Loucy (cell line): ENCODE results near the gene MAP1B.

Experiments
- H2AFZ ChIP-seq: fragments of 200-600 bp; sonication (generic); 2 replicates; pipeline ENCODE4 v1.6.0; 2016; ENCODE audit warnings: antibody characterized with exemption, mild to moderate bottlenecking, low read length, moderate library complexity
- H3F3A ChIP-seq: fragments of 200-600 bp; 2 replicates; pipeline ENCODE4 v1.6.0; 2016; ENCODE audit warnings: antibody characterized with exemption, low read depth, mild to moderate bottlenecking
- H3K27me3 ChIP-seq: fragments of 200-600 bp; sonication (generic); 2 replicates; pipeline ENCODE4 v1.6.1; 2014; ENCODE audit warnings: low read length, mild to moderate bottlenecking; ENCODE audit not compliant: insufficient read depth, poor library complexity, severe bottlenecking
- H3K36me3 ChIP-seq: fragments of 200-600 bp; sonication (generic); 2 replicates; pipeline ENCODE4 v1.6.1; 2016; ENCODE audit warnings: low read length; ENCODE audit not compliant: insufficient read depth
- H3K4me1 ChIP-seq: fragments of 200-600 bp; sonication (generic); 2 replicates; pipeline ENCODE4 v1.5.1; 2014; ENCODE audit warnings: low read length, mild to moderate bottlenecking; ENCODE audit not compliant: insufficient read depth, poor library complexity, severe bottlenecking
- H3K4me2 ChIP-seq: fragments of 200-600 bp; sonication (generic); 2 replicates; pipeline ENCODE4 v1.6.0; 2014; ENCODE audit warnings: antibody characterized with exemption, low read length, low read depth, mild to moderate bottlenecking; ENCODE audit not compliant: poor library complexity, severe bottlenecking
- H3K4me3 ChIP-seq: fragments of 200-600 bp; sonication (generic); 2 replicates; pipeline ENCODE4 v1.5.1; 2014; ENCODE audit warnings: low read length, mild to moderate bottlenecking, mixed read lengths; ENCODE audit not compliant: poor library complexity, severe bottlenecking
- H3K79me2 ChIP-seq: fragments of 200-600 bp; sonication (generic); 2 replicates; pipeline ENCODE4 v1.6.1; 2014; ENCODE audit warnings: low read length; ENCODE audit not compliant: insufficient read depth
- H3K9ac ChIP-seq: fragments of 200-600 bp; sonication (generic); 2 replicates; pipeline ENCODE4 v1.6.0; 2014; ENCODE audit warnings: mild to moderate bottlenecking, low read depth, low read length, moderate library complexity; ENCODE audit not compliant: poor library complexity, severe bottlenecking
- H3K9me2 ChIP-seq: fragments of 200-600 bp; sonication (generic); replicated peaks from 2 replicates; pipeline ENCODE4 v1.6.1; 2016; ENCODE audit warnings: low read depth, low read length, mixed read lengths
- H3K9me3 ChIP-seq: fragments of 200-600 bp; sonication (generic); 2 replicates; pipeline ENCODE4 v1.6.1; 2014; ENCODE audit warnings: mild to moderate bottlenecking, antibody characterized with exemption, low read length, low read depth; ENCODE audit not compliant: insufficient read depth
- H4K20me1 ChIP-seq: fragments of 200-600 bp; sonication (generic); 2 replicates; pipeline ENCODE4 v1.6.0; 2014; ENCODE audit warnings: antibody characterized with exemption, low read length, mild to moderate bottlenecking; ENCODE audit not compliant: insufficient read depth, poor library complexity, severe bottlenecking
- EZH2phosphoT487 ChIP-seq: fragments of 200-600 bp; IDR thresholded peaks from 2 replicates; pipeline ENCODE4 v1.6.1; 2018; ENCODE audit warnings: antibody characterized with exemption, mild to moderate bottlenecking, moderate library complexity, borderline replicate concordance
- TF ChIP-seq, protein P1 (sequence below): fragments of 200-600 bp; sonication (generic); conservative IDR thresholded peaks from 2 replicates; pipeline ENCODE4 v1.5.1; 2014; ENCODE audit warnings: mild to moderate bottlenecking, antibody characterized with exemption, low read length

MAP1B gene

DNA sequence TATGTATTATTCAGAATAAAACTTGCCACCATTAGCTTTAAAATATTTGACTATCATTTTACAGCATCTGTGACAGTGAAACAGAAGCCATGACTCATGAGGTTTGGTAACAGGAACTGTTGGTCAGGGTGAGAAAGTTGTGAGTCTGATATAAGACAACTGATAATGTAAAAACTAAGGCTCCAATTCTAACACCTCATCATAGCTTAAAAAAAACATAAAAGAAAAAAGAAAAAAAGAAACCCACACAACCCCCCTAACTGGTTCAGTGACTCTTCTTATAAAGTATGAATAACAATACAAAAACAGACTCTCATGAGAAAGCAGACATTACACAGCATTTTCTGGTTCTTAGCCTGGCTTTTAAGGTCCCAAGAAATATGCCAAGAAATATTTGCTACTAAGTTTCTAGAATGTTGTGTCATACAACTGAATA is 127.0 kb downstream of the MAP1B start:
- Histone ChIP-seq H3K4me3 (peak overlapping the region; percentile 2), H3K27me3 (no peaks in the 10 kb centered on the region), H3K36me3 (peaks cover 39% of the 10 kb centered on the region; the same call in 1 of the 2 replicates), H3K9me3 (no peaks in the 10 kb centered on the region), H3K9ac (no peak overlapping the region), H3K4me1 (peaks cover 36% of the 10 kb centered on the region), H2AFZ (no peak overlapping the region), H3K79me2 (no peaks in the 10 kb centered on the region), H3F3A (0 out of 2 replicates have a peak, but pooled peaks cover 3% of the 10 kb centered on the region), H3K9me2 (no peaks in the 10 kb centered on the region), H3K4me2 (peak overlapping the region; percentile 35), H4K20me1 (peaks cover 59% of the 10 kb centered on the region)
- TF ChIP-seq, protein P1, sequence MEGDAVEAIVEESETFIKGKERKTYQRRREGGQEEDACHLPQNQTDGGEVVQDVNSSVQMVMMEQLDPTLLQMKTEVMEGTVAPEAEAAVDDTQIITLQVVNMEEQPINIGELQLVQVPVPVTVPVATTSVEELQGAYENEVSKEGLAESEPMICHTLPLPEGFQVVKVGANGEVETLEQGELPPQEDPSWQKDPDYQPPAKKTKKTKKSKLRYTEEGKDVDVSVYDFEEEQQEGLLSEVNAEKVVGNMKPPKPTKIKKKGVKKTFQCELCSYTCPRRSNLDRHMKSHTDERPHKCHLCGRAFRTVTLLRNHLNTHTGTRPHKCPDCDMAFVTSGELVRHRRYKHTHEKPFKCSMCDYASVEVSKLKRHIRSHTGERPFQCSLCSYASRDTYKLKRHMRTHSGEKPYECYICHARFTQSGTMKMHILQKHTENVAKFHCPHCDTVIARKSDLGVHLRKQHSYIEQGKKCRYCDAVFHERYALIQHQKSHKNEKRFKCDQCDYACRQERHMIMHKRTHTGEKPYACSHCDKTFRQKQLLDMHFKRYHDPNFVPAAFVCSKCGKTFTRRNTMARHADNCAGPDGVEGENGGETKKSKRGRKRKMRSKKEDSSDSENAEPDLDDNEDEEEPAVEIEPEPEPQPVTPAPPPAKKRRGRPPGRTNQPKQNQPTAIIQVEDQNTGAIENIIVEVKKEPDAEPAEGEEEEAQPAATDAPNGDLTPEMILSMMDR: no peak
- TF ChIP-seq EZH2phosphoT487: no peak

DNA sequence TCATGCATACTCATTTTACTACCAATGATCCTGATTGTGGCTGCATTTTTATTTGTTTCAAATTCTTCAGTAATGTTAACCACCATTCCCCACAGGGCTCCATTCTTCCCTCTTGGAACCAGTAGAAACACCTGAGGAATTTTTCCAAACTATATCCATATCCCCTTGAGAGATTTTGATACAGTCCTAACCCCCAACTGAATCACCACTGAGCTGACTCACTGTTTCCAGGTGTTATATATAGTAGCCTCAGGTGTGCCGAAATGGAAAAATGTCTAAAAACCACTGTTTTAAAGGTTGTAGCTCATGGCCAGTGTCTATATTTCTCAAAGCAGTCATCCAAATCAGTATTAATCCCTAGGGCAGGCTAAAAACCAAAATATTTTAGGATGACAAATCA is 127.6 kb downstream of the MAP1B start:
- TF ChIP-seq, protein P1: no peak
- TF ChIP-seq EZH2phosphoT487: no peak
- Histone ChIP-seq H3K9me3 (no peaks in the 10 kb centered on the region), H3F3A (0 out of 2 replicates have a peak, but pooled peaks cover 3% of the 10 kb centered on the region), H3K4me2 (peak overlapping the region; percentile 35), H3K4me1 (peaks cover 32% of the 10 kb centered on the region), H4K20me1 (peaks cover 55% of the 10 kb centered on the region), H3K36me3 (peaks cover 39% of the 10 kb centered on the region; the same call in 1 of the 2 replicates), H3K27me3 (no peaks in the 10 kb centered on the region), H3K9ac (no peak overlapping the region), H3K79me2 (no peaks in the 10 kb centered on the region), H3K9me2 (no peaks in the 10 kb centered on the region), H3K4me3 (peak overlapping the region; percentile 2), H2AFZ (no peak overlapping the region)

DNA sequence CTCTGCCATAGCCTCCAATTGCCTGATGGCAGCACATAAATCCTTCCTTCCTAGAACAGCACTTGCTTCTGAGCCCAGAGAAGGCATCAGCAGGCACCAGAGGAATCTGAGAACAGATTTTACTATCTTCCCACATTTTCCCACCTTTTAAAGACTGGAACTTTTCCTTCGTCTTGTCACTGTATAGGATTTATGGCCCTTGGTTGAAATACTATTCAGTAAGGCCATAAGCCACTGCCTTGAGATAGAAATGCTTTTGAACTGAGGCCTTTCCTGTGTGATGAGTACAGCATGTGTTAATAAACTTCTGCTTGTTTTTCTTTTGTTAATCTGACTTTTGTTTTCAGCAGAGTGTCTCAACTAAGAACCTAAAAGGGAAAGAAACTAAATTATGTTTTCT is 128.4 kb downstream of the MAP1B start:
- peaks cover 46% of the 10 kb centered on the region for H4K20me1 ChIP-seq
- peaks cover 32% of the 10 kb centered on the region for H3K4me1 ChIP-seq

More for the DNA sequence above, 128.4 kb downstream of the MAP1B start:
- H3K79me2 ChIP-seq: no peaks in the 10 kb centered on the region
- 0 out of 2 replicates have a peak, but pooled peaks cover 3% of the 10 kb centered on the region for H3F3A ChIP-seq
- H3K4me2 ChIP-seq: no peak overlapping the region
- H2AFZ ChIP-seq: no peak overlapping the region
- no peaks in the 10 kb centered on the region for H3K9me2 ChIP-seq
- H3K4me3 ChIP-seq: no peak overlapping the region
- no peaks in the 10 kb centered on the region for H3K9me3 ChIP-seq
- TF ChIP-seq, protein P1: no peak
- TF ChIP-seq EZH2phosphoT487: no peak
- H3K27me3 ChIP-seq: no peaks in the 10 kb centered on the region
- peaks cover 35% of the 10 kb centered on the region; the same call in 1 of the 2 replicates for H3K36me3 ChIP-seq
- no peak overlapping the region for H3K9ac ChIP-seq
